HG03565 (cell line): ENCODE measurements around the gene SETD3.
A peak's percentile ranks its signal among the peaks of the same experiment; 100 is the strongest.

Source experiments
- ATAC-seq: cut with Tn5 transposase; IDR thresholded peaks from one replicate; pipeline ENCODE4 v1.9.1; 2021; ENCODE audit warnings: mild to moderate bottlenecking, moderate library complexity; ENCODE audit not compliant: unreplicated experiment

The SETD3 gene

GRCh38 chr14:99397698-99398097, 83.0 kb downstream of the SETD3 start:
- no peak for ATAC-seq

GRCh38 chr14:99395909-99396530, 84.6 kb downstream of the SETD3 start:
- no peak for ATAC-seq

GRCh38 chr14:99394602-99395156, 86.0 kb downstream of the SETD3 start:
- no peak for ATAC-seq

GRCh38 chr14:99393059-99393655, 87.5 kb downstream of the SETD3 start:
- ATAC-seq, result peak; percentile 43

- ATAC-seq, result no peak
Measured at GRCh38 chr14:99391671-99392070, 89.0 kb downstream of the SETD3 start.

- no peak for ATAC-seq
Measured at GRCh38 chr14:99389174-99389826, 91.4 kb downstream of the SETD3 start.

GRCh38 chr14:99388286-99388685, 92.4 kb downstream of the SETD3 start:
- ATAC-seq, result no peak

- no peak for ATAC-seq
Measured at GRCh38 chr14:99387880-99388279, 92.8 kb downstream of the SETD3 start.

- ATAC-seq, result no peak
Measured at GRCh38 chr14:99384450-99385417, 95.9 kb downstream of the SETD3 start.

GRCh38 chr14:99383472-99384449, 96.9 kb downstream of the SETD3 start:
- no peak for ATAC-seq

- no peak for ATAC-seq
Measured at GRCh38 chr14:99382781-99383471, 97.7 kb downstream of the SETD3 start.

GRCh38 chr14:99382071-99382470, 98.6 kb downstream of the SETD3 start:
- no peak for ATAC-seq

GRCh38 chr14:99381688-99382060, 99.0 kb downstream of the SETD3 start:
- ATAC-seq, result no peak

- no peak for ATAC-seq
Measured at GRCh38 chr14:99380991-99381687, 99.5 kb downstream of the SETD3 start.

- no peak for ATAC-seq
Measured at GRCh38 chr14:99380402-99380801, 100.3 kb downstream of the SETD3 start.

GRCh38 chr14:99378782-99379214, 101.9 kb downstream of the SETD3 start:
- ATAC-seq, result no peak

GRCh38 chr14:99377951-99378350, 102.7 kb downstream of the SETD3 start:
- no peak for ATAC-seq

GRCh38 chr14:99374964-99375363, 105.7 kb downstream of the SETD3 start:
- no peak for ATAC-seq
